H1 (cell line): ENCODE measurements around the gene PPFIBP2. TPM values are rescaled to one million over a fixed set of nuclear protein-coding genes. Genes with fewer than 3 reads are reported as not detected.

Experiments
- CTCF ChIA-PET: fragments of 300-600 bp; sonication (Branson Sonifier 250); formaldehyde crosslinking; loops from one replicate; lab custom pipeline; 2021; ENCODE audit not compliant: partially characterized antibody; lab: Charles Lee
- POLR2A ChIA-PET: fragments of 300-600 bp; sonication (Branson Sonifier 250); formaldehyde crosslinking; loops from one replicate; lab custom pipeline; 2021; ENCODE audit warnings: inconsistent platforms; ENCODE audit not compliant: partially characterized antibody; lab: Charles Lee
- DNase-seq, 2 experiments: peaks; one replicate each; pipeline versions ENCODE4 v3.0.0 to v3.0.0-alpha.2; 2010 to 2022; ENCODE audit warnings: low spot score in 2 of 2, low read depth in 1 of 2, mixed read lengths in 1 of 2
- FAIRE-seq: peaks from 2 replicates; lab custom pipeline; 2011; peaks lifted over from hg19 to GRCh38; lab: Jason Lieb, UNC
- H2AFZ ChIP-seq: 2 replicates; pipeline ENCODE4 v1.8.1; 2012; ENCODE audit warnings: low read length, inconsistent platforms
- H2AK5ac ChIP-seq: 2 replicates; pipeline ENCODE4 v1.6.1; 2013; ENCODE audit warnings: low read depth, low read length
- H2BK120ac ChIP-seq: replicated peaks from 2 replicates; pipeline ENCODE3; 2013; ENCODE audit warnings: low read depth, low read length, inconsistent platforms
- H2BK12ac ChIP-seq: 2 replicates; pipeline ENCODE4 v1.6.1; 2013; ENCODE audit warnings: low read depth, low read length
- H2BK15ac ChIP-seq: 2 replicates; pipeline ENCODE4 v1.6.1; 2013; ENCODE audit warnings: low read length
- H2BK20ac ChIP-seq: 2 replicates; pipeline ENCODE4 v1.6.1; 2013; ENCODE audit warnings: low read length
- H2BK5ac ChIP-seq: 2 replicates; pipeline ENCODE4 v1.6.1; 2013; ENCODE audit warnings: low read depth, low read length
- H3K14ac ChIP-seq: 2 replicates; pipeline ENCODE4 v1.6.1; 2013; ENCODE audit warnings: inconsistent platforms; ENCODE audit not compliant: insufficient read length
- H3K18ac ChIP-seq: 2 replicates; pipeline ENCODE4 v1.6.1; 2013; ENCODE audit warnings: low read length; ENCODE audit errors: extremely low read depth
- H3K23ac ChIP-seq: 2 replicates; pipeline ENCODE4 v1.6.1; 2013; ENCODE audit warnings: inconsistent platforms; ENCODE audit not compliant: insufficient read length
- H3K23me2 ChIP-seq: 2 replicates; pipeline ENCODE4 v1.6.1; 2013; ENCODE audit warnings: low read depth, low read length
- H3K27ac ChIP-seq: 2 replicates; pipeline ENCODE4 v1.6.1; 2011; ENCODE audit warnings: low read depth, low read length, inconsistent platforms
- H3K27me3 ChIP-seq, 4 experiments: replicated peaks in 1 of 4; 1 replicate in 1 of 4; 2 replicates in 3 of 4; pipeline versions ENCODE4 v1.6.1 to v1.8.1; 2011 to 2013; ENCODE audit warnings: low read length in 3 of 4, mild to moderate bottlenecking in 3 of 4, inconsistent platforms in 2 of 4, mixed read lengths in 2 of 4, moderate library complexity in 1 of 4; ENCODE audit not compliant: control insufficient read depth in 3 of 4, insufficient read depth in 3 of 4; ENCODE audit errors: extremely low read depth in 1 of 4
- H3K36me3 ChIP-seq, 4 experiments: 2 replicates each; pipeline versions ENCODE4 v1.6.1 to v1.8.1; 2011 to 2013; ENCODE audit warnings: mild to moderate bottlenecking in 4 of 4, low read length in 3 of 4, moderate library complexity in 2 of 4, control low read depth in 1 of 4, inconsistent platforms in 1 of 4; ENCODE audit not compliant: insufficient read depth in 4 of 4, control insufficient read depth in 2 of 4
- H3K4ac ChIP-seq: replicated peaks from 2 replicates; pipeline ENCODE3; 2013; ENCODE audit warnings: low read length, low read depth, mixed read lengths, inconsistent platforms; ENCODE audit not compliant: insufficient read length
- H3K4me1 ChIP-seq, 4 experiments: replicated peaks in 1 of 4; 1 replicate in 1 of 4; 2 replicates in 3 of 4; pipeline versions ENCODE4 v1.6.1 to v1.8.1; 2011 to 2013; ENCODE audit warnings: low read length in 3 of 4, inconsistent platforms in 2 of 4, mixed read lengths in 1 of 4; ENCODE audit not compliant: insufficient read depth in 4 of 4, control insufficient read depth in 3 of 4
- H3K4me2 ChIP-seq, 2 experiments: 2 replicates each; pipeline versions ENCODE4 v1.6.1 to v1.8.1; 2011 to 2013; ENCODE audit warnings: low read depth in 2 of 2, low read length in 2 of 2, control low read depth in 1 of 2, inconsistent platforms in 1 of 2, mild to moderate bottlenecking in 1 of 2; ENCODE audit not compliant: insufficient read depth in 1 of 2
- H3K4me3 ChIP-seq, 4 experiments: fragments of 200-600, 300-600 bp in 1 of 4; sonication (generic), shearing (Covaris generic), sonication (Bioruptor Twin) in 1 of 4; 2 replicates each; pipeline versions ENCODE4 v1.5.1 to v1.8.1; 2011 to 2016; ENCODE audit warnings: low read length in 4 of 4, low read depth in 3 of 4, control low read depth in 2 of 4, inconsistent platforms in 2 of 4, mild to moderate bottlenecking in 2 of 4, mixed read lengths in 1 of 4, moderate library complexity in 1 of 4; ENCODE audit not compliant: insufficient read depth in 2 of 4; ENCODE audit errors: extremely low read depth in 1 of 4
- H3K56ac ChIP-seq: replicated peaks from 2 replicates; pipeline ENCODE3; 2013; ENCODE audit warnings: low read depth, mild to moderate bottlenecking, mixed read lengths, low read length, inconsistent platforms; ENCODE audit not compliant: insufficient read length
- H3K79me1 ChIP-seq: 2 replicates; pipeline ENCODE4 v1.6.1; 2013; ENCODE audit warnings: low read depth, low read length, control low read depth
- H3K79me2 ChIP-seq, 2 experiments: 2 replicates each; pipeline versions ENCODE4 v1.6.1 to v1.8.1; 2012 to 2013; ENCODE audit warnings: low read length in 2 of 2, mild to moderate bottlenecking in 2 of 2, inconsistent platforms in 1 of 2; ENCODE audit not compliant: insufficient read depth in 2 of 2, control insufficient read depth in 1 of 2
- H3K9ac ChIP-seq, 4 experiments: replicated peaks in 1 of 4; 1 replicate in 1 of 4; 2 replicates in 3 of 4; pipeline versions ENCODE4 v1.6.1 to v1.8.1; 2011 to 2013; ENCODE audit warnings: low read depth in 3 of 4, low read length in 3 of 4, control low read depth in 2 of 4, mild to moderate bottlenecking in 2 of 4, moderate library complexity in 2 of 4, inconsistent platforms in 1 of 4; ENCODE audit errors: extremely low read depth in 1 of 4
- H3K9me3 ChIP-seq, 2 experiments: 2 replicates each; pipeline versions ENCODE4 v1.6.1 to v1.8.1; 2012 to 2013; ENCODE audit warnings: mild to moderate bottlenecking in 2 of 2, moderate library complexity in 2 of 2, control low read depth in 1 of 2, inconsistent platforms in 1 of 2, low read depth in 1 of 2, low read length in 1 of 2, mixed read lengths in 1 of 2; ENCODE audit not compliant: insufficient read depth in 2 of 2
- H4K20me1 ChIP-seq, 2 experiments: replicated peaks in 1 of 2; 2 replicates each; pipeline versions ENCODE3 to v1.8.1; 2011 to 2013; ENCODE audit warnings: inconsistent platforms in 2 of 2, low read length in 2 of 2, mild to moderate bottlenecking in 1 of 2; ENCODE audit not compliant: insufficient read depth in 2 of 2, control insufficient read depth in 1 of 2
- H4K5ac ChIP-seq: 2 replicates; pipeline ENCODE4 v1.6.1; 2013; ENCODE audit warnings: low read length, low read depth, mixed read lengths, inconsistent platforms; ENCODE audit not compliant: insufficient read length
- H4K8ac ChIP-seq: 2 replicates; pipeline ENCODE4 v1.8.0; 2013; ENCODE audit warnings: mild to moderate bottlenecking, moderate library complexity, low read length, inconsistent platforms; ENCODE audit not compliant: insufficient read depth; ENCODE audit errors: extremely low read depth
- H4K91ac ChIP-seq: replicated peaks from 2 replicates; pipeline ENCODE3; 2013; ENCODE audit warnings: low read length, mixed read lengths, inconsistent platforms; ENCODE audit not compliant: insufficient read length
- CREB1 ChIP-seq: IDR thresholded peaks from 2 replicates; pipeline ENCODE4 v1.6.1; 2012; ENCODE audit warnings: inconsistent platforms
- CTBP2 ChIP-seq: IDR thresholded peaks from 2 replicates; pipeline ENCODE4 v1.7.0; 2011; ENCODE audit warnings: borderline replicate concordance, mild to moderate bottlenecking, moderate library complexity, mixed read lengths, low read length; ENCODE audit not compliant: insufficient read depth, insufficient read length
- EP300 ChIP-seq, 2 experiments: IDR thresholded peaks; 1 replicate in 1 of 2; 2 replicates in 1 of 2; pipeline ENCODE4 v1.6.1; 2011 to 2012; ENCODE audit warnings: low read depth in 2 of 2, low read length in 2 of 2, mild to moderate bottlenecking in 2 of 2, borderline replicate concordance in 1 of 2, inconsistent platforms in 1 of 2, moderate library complexity in 1 of 2
- JUND ChIP-seq: IDR thresholded peaks from 2 replicates; pipeline ENCODE4 v1.6.1; 2011; ENCODE audit warnings: mild to moderate bottlenecking, improper control_type of control experiment, low read length
- KDM4A ChIP-seq: IDR thresholded peaks from one replicate; pipeline ENCODE4 v1.7.1; 2012; ENCODE audit warnings: low read depth, mild to moderate bottlenecking, moderate library complexity, low read length, inconsistent platforms; ENCODE audit not compliant: severe bottlenecking
- RXRA ChIP-seq: IDR thresholded peaks from 2 replicates; pipeline ENCODE4 v1.6.1; 2011; ENCODE audit warnings: low read depth, mild to moderate bottlenecking, low read length, moderate library complexity; ENCODE audit not compliant: insufficient read depth
- SIN3A ChIP-seq, 2 experiments: IDR thresholded peaks in 1 of 2; conservative IDR thresholded peaks in 1 of 2; 2 replicates each; pipeline ENCODE4 v1.6.1; 2011 to 2012; ENCODE audit warnings: low read length in 2 of 2, improper control_type of control experiment in 1 of 2, low read depth in 1 of 2, mild to moderate bottlenecking in 1 of 2
- SP2 ChIP-seq: IDR thresholded peaks from 2 replicates; pipeline ENCODE4 v1.6.1; 2012; ENCODE audit warnings: mild to moderate bottlenecking, low read length, inconsistent platforms
- SRF ChIP-seq: IDR thresholded peaks from 2 replicates; pipeline ENCODE4 v1.6.1; 2011; ENCODE audit warnings: mild to moderate bottlenecking, low read depth, low read length, moderate library complexity
- TAF7 ChIP-seq: optimal IDR thresholded peaks from 2 replicates; pipeline ENCODE3; 2011; ENCODE audit warnings: low read depth, mild to moderate bottlenecking, inconsistent platforms, low read length, moderate library complexity, borderline replicate concordance
- TEAD4 ChIP-seq: IDR thresholded peaks from 2 replicates; pipeline ENCODE4 v1.6.1; 2012; ENCODE audit warnings: low read depth, low read length, inconsistent platforms, mixed read lengths
- WGBS, 2 experiments: shearing (Covaris generic) in 1 of 2; methylation state at CpG; one replicate each; pipeline versions ENCODE4 v1.1.6 to v1.1.7; 2013 to 2015; ENCODE audit warnings: low lambda C conversion rate in 2 of 2, mixed read lengths in 2 of 2, inconsistent platforms in 1 of 2, low coverage in 1 of 2, missing lambda C conversion rate in 1 of 2; ENCODE audit not compliant: insufficient replicate concordance in 2 of 2, insufficient coverage in 1 of 2, insufficient read length in 1 of 2; ENCODE audit errors: extremely low coverage in 1 of 2, missing lambda C conversion rate in 1 of 2; 5-methylcytosine and 5-hydroxymethylcytosine counted together
- polyA plus RNA-seq, 7 experiments: library from polyadenylated mRNA; depleted of rRNA in 3 of 7; stranded (reverse) in 5 of 7; unstranded in 2 of 7; fragments of >200 nt in 5 of 7; fragments of 200-250 nt in 2 of 7; gene quantifications; 1 replicate in 5 of 7; 2 replicates in 1 of 7; 4 replicates in 1 of 7; pipeline versions ENCODE4 v1.2.1 to v1.2.3, GENCODE V29; 2011 to 2013; ENCODE audit warnings: missing spikeins in 2 of 7, mixed read lengths in 2 of 7
- total RNA-seq: library from RNA; stranded (reverse); fragmentation: NEBNext Ultra II Directional; extraction: Animal tissue kit (Norgen Biotek cat#: 25700); gene quantifications from 2 replicates; pipeline ENCODE4 v1.2.1, GENCODE V29; 2021

PPFIBP2 gene
- total and polyA plus RNA-seq, 2 of the 8 experiments (the other 6 are each of a cell fraction or from before 2014, with no cell fraction given) = 5.5 to 9.8 TPM

GRCh38 chr11:7537265-7537664 is 23.5 kb downstream of the PPFIBP2 start:
- Histone ChIP-seq H3K27ac (no peak overlapping the region), H3K27me3 (no peaks in the 10 kb centered on the region), H4K91ac (no peak overlapping the region), H3K4me1 (no peaks in the 10 kb centered on the region; a peak in 2 of 7 replicates), H3K18ac (no peak overlapping the region), H2BK15ac (no peak overlapping the region), H3K14ac (no peak overlapping the region), H3K9me3 (no peaks in the 10 kb centered on the region), H3K4ac (no peak overlapping the region), H3K79me2 (no peaks in the 10 kb centered on the region), H3K36me3 (no peaks in the 10 kb centered on the region), H2AK5ac (no peak overlapping the region), H3K4me3 (no peak overlapping the region), H4K5ac (no peak overlapping the region), H3K56ac (no peak overlapping the region), H2BK20ac (no peak overlapping the region), H3K23ac (no peak overlapping the region), H4K20me1 (no peaks in the 10 kb centered on the region), H2BK5ac (no peak overlapping the region), H3K79me1 (no peaks in the 10 kb centered on the region), H2AFZ (no peak overlapping the region), H2BK120ac (no peak overlapping the region), H3K4me2 (no peak overlapping the region), H3K9ac (no peak overlapping the region), H4K8ac (no peak overlapping the region; the same call in 1 of the 2 replicates), H2BK12ac (no peak overlapping the region), H3K23me2 (no peaks in the 10 kb centered on the region)
- DNase-seq = no peak
- no peak for FAIRE-seq
- POLR2A ChIA-PET = interaction anchor here (1.2 kb wide), 1 partner anchor 24 kb away, joined by 3 read pairs; no protein-coding TSS in a partner anchor
- TF ChIP-seq EP300 (IDR thresholded peaks at IDR 0.05; ENCODE audit: borderline replicate concordance in 1 of 2, low read depth in 2 of 2, low read length in 2 of 2) (no peak), SRF (no peak), TEAD4 (no peak), CTBP2 (no peak), SP2 (no peak), SIN3A (conservative IDR thresholded peaks at IDR 0.05 in 1 of 2, IDR thresholded peaks at IDR 0.05 in 1 of 2; ENCODE audit: low read depth in 1 of 2, low read length in 2 of 2) (no peak), KDM4A (no peak), CREB1 (no peak), RXRA (no peak), TAF7 (no peak), JUND (no peak)
- 85% methylated on average over 6 of the region's 6 CpGs; no CpG with 5 or more reads in 1 of the 2 experiments for WGBS, 2 experiments
- CTCF ChIA-PET = interaction anchor here (0.8 to 1.5 kb wide), 15 partner anchors 11 to 132 kb away, joined by 3 to 11 read pairs (median 3); no protein-coding TSS in a partner anchor
